Neuron (in vitro differentiated cells): ENCODE measurements around the gene YIPF4.
"Not testable (repeated sequence)": the region's sequence is repeated elsewhere in the genome, so short reads cannot be mapped to it uniquely, and the experiment has no call there.

ENCODE experiments used
- H2AFZ ChIP-seq: one replicate; pipeline ENCODE4 v1.6.1; 2013; ENCODE audit warnings: low read depth, mild to moderate bottlenecking, inconsistent platforms, low read length, moderate library complexity
- H3K27me3 ChIP-seq: one replicate; pipeline ENCODE4 v1.6.1; 2013; ENCODE audit warnings: low read length; ENCODE audit not compliant: insufficient read depth
- H3K36me3 ChIP-seq: one replicate; pipeline ENCODE4 v1.6.1; 2013; ENCODE audit warnings: low read length; ENCODE audit not compliant: insufficient read depth
- H3K4me1 ChIP-seq: one replicate; pipeline ENCODE4 v1.6.1; 2013; ENCODE audit warnings: low read length; ENCODE audit not compliant: insufficient read depth
- H3K4me3 ChIP-seq: 2 replicates; pipeline ENCODE4 v1.5.1; 2013; ENCODE audit warnings: mild to moderate bottlenecking, low read length, moderate library complexity
- H3K9me3 ChIP-seq: one replicate; pipeline ENCODE4 v1.6.1; 2013; ENCODE audit warnings: low read length

YIPF4 gene

GRCh38 chr2:32262105-32262504 is 15.6 kb upstream of the YIPF4 start:
- Histone ChIP-seq H2AFZ (no peak overlapping the region), H3K9me3 (no peaks in the 10 kb centered on the region), H3K36me3 (no peaks in the 10 kb centered on the region), H3K4me3 (no peak overlapping the region), H3K4me1 (no peaks in the 10 kb centered on the region), H3K27me3 (no peaks in the 10 kb centered on the region)

GRCh38 chr2:32264422-32265105 is 13.1 kb upstream of the YIPF4 start, which contains the start of gene NLRC4:
Gene NLRC4 (minus strand): TSS chr2:32264886. CDS start chr2:32256775, 8,111 bp downstream.
- no peaks in the 10 kb centered on the region for H3K27me3 ChIP-seq

GRCh38 chr2:32271063-32271462 is 6.6 kb upstream of the YIPF4 start:
- H3K4me1 ChIP-seq, result no peaks in the 10 kb centered on the region
- H2AFZ ChIP-seq, result no peak overlapping the region
- H3K27me3 ChIP-seq, result no peaks in the 10 kb centered on the region
- H3K36me3 ChIP-seq, result no peaks in the 10 kb centered on the region
- no peaks in the 10 kb centered on the region for H3K9me3 ChIP-seq
- H3K4me3 ChIP-seq, result no peak overlapping the region

More at GRCh38 chr2:32264422-32265105, 13.1 kb upstream of the YIPF4 start, which contains the start of gene NLRC4:
- Histone ChIP-seq H3K36me3 (no peaks in the 10 kb centered on the region), H3K4me1 (no peaks in the 10 kb centered on the region), H3K9me3 (no peaks in the 10 kb centered on the region), H3K4me3 (no peak within 1 kb of the TSS), H2AFZ (no peak within 1 kb of the TSS)

GRCh38 chr2:32272279-32272678 is 5.4 kb upstream of the YIPF4 start:
- Histone ChIP-seq H3K9me3 (no peaks in the 10 kb centered on the region), H3K4me1 (peaks cover 4% of the 10 kb centered on the region), H3K36me3 (no peaks in the 10 kb centered on the region), H2AFZ (no peak overlapping the region), H3K27me3 (no peaks in the 10 kb centered on the region), H3K4me3 (no peak overlapping the region)

GRCh38 chr2:32274289-32274688 is 3.4 kb upstream of the YIPF4 start:
- Histone ChIP-seq H2AFZ (no peak overlapping the region), H3K9me3 (no peaks in the 10 kb centered on the region), H3K4me3 (no peak overlapping the region), H3K27me3 (no peaks in the 10 kb centered on the region), H3K4me1 (peaks cover 12% of the 10 kb centered on the region), H3K36me3 (no peaks in the 10 kb centered on the region)

GRCh38 chr2:32275790-32276189 is 1.9 kb upstream of the YIPF4 start:
- not testable (repeated sequence) for H3K9me3 ChIP-seq, H3K4me3 ChIP-seq
- H3K4me1 ChIP-seq, result peaks cover 12% of the 10 kb centered on the region

GRCh38 chr2:32277363-32277673 is 386 bp upstream of the YIPF4 start:
- H3K9me3 ChIP-seq, result no peaks in the 10 kb centered on the region
- H3K4me3 ChIP-seq, result peak overlapping the region; percentile 87
- peaks cover 12% of the 10 kb centered on the region for H3K4me1 ChIP-seq
- peak overlapping the region; percentile 91 for H2AFZ ChIP-seq
- H3K27me3 ChIP-seq, result no peaks in the 10 kb centered on the region
- peaks cover 11% of the 10 kb centered on the region for H3K36me3 ChIP-seq

More at GRCh38 chr2:32275790-32276189, 1.9 kb upstream of the YIPF4 start:
- not testable (repeated sequence) for H2AFZ ChIP-seq, H3K27me3 ChIP-seq, H3K36me3 ChIP-seq

- Histone ChIP-seq H3K9me3 (no peaks in the 10 kb centered on the region), H3K4me1 (peaks cover 12% of the 10 kb centered on the region), H3K4me3 (peak overlapping the region; percentile 87), H3K27me3 (no peaks in the 10 kb centered on the region), H2AFZ (peak overlapping the region; percentile 91), H3K36me3 (peaks cover 16% of the 10 kb centered on the region)
Measured at GRCh38 chr2:32278478-32278853, 762 bp downstream of the YIPF4 start.

GRCh38 chr2:32284321-32284720 is 6.6 kb downstream of the YIPF4 start:
- H3K4me1 ChIP-seq, result no peaks in the 10 kb centered on the region
- peaks cover 22% of the 10 kb centered on the region for H3K36me3 ChIP-seq
- H3K27me3 ChIP-seq, result no peaks in the 10 kb centered on the region
- H3K4me3 ChIP-seq, result no peak overlapping the region
- no peaks in the 10 kb centered on the region for H3K9me3 ChIP-seq
- H2AFZ ChIP-seq, result no peak overlapping the region

GRCh38 chr2:32289165-32289999 is 11.7 kb downstream of the YIPF4 start:
- no peak overlapping the region for H3K4me3 ChIP-seq
- H2AFZ ChIP-seq, result no peak overlapping the region
- H3K36me3 ChIP-seq, result peaks cover 24% of the 10 kb centered on the region
- no peaks in the 10 kb centered on the region for H3K27me3 ChIP-seq
- peaks cover 3% of the 10 kb centered on the region for H3K9me3 ChIP-seq
- no peaks in the 10 kb centered on the region for H3K4me1 ChIP-seq

- Histone ChIP-seq H2AFZ (no peak overlapping the region), H3K27me3 (no peaks in the 10 kb centered on the region), H3K4me1 (no peaks in the 10 kb centered on the region), H3K36me3 (peaks cover 22% of the 10 kb centered on the region), H3K4me3 (no peak overlapping the region), H3K9me3 (peaks cover 4% of the 10 kb centered on the region)
Measured at GRCh38 chr2:32290000-32290339, 12.3 kb downstream of the YIPF4 start.

- Histone ChIP-seq H3K9me3 (peaks cover 10% of the 10 kb centered on the region), H3K27me3 (no peaks in the 10 kb centered on the region), H3K36me3 (peaks cover 27% of the 10 kb centered on the region), H2AFZ (no peak overlapping the region), H3K4me1 (no peaks in the 10 kb centered on the region), H3K4me3 (no peak overlapping the region)
Measured at GRCh38 chr2:32291746-32292145, 14.0 kb downstream of the YIPF4 start.

GRCh38 chr2:32293493-32293892 is 15.8 kb downstream of the YIPF4 start:
- Histone ChIP-seq H3K36me3 (peaks cover 32% of the 10 kb centered on the region), H3K9me3 (peaks cover 10% of the 10 kb centered on the region)
- not testable (repeated sequence) for H3K4me3 ChIP-seq, H3K27me3 ChIP-seq, H3K4me1 ChIP-seq, H2AFZ ChIP-seq
